NB4 (cell line): Measurements from ENCODE around the gene PPIB.

ENCODE experiments used
- DNase-seq: peaks from one replicate; pipeline ENCODE4 v3.0.0; 2010; ENCODE audit warnings: low read depth
- H3K4me3 ChIP-seq: one replicate; pipeline ENCODE4 v1.5.1; 2011; ENCODE audit warnings: mild to moderate bottlenecking, low read depth, low read length, moderate library complexity
- CTCF ChIP-seq: IDR thresholded peaks from one replicate; pipeline ENCODE4 v1.5.1; 2012; ENCODE audit warnings: low read depth, low read length
- MAX ChIP-seq: IDR thresholded peaks from 2 replicates; pipeline ENCODE4 v1.6.1; 2011; ENCODE audit warnings: low read depth, low read length
- MYC ChIP-seq: IDR thresholded peaks from 2 replicates; pipeline ENCODE4 v1.6.1; 2011; ENCODE audit warnings: low read depth, low read length
- POLR2A ChIP-seq: IDR thresholded peaks from 2 replicates; pipeline ENCODE4 v1.6.1; 2011; ENCODE audit warnings: mild to moderate bottlenecking; ENCODE audit not compliant: insufficient read length; ENCODE audit errors: extremely low read depth

PPIB gene

GRCh38 chr15:64138331-64138941, 24.4 kb downstream of the PPIB start:
- no peak for TF ChIP-seq POLR2A
- no peak for TF ChIP-seq CTCF
- TF ChIP-seq MAX = no peak
- no peak for TF ChIP-seq MYC
- no peak for DNase-seq
- no peak overlapping the region for H3K4me3 ChIP-seq

- peak; percentile 1 for TF ChIP-seq CTCF
- TF ChIP-seq MAX = no peak
- TF ChIP-seq POLR2A = no peak
- no peak for TF ChIP-seq MYC
- no peak for DNase-seq
- no peak overlapping the region for H3K4me3 ChIP-seq
Observed at GRCh38 chr15:64137226-64137833, 25.5 kb downstream of the PPIB start.

- no peak for DNase-seq
Observed at GRCh38 chr15:64136347-64136746, 26.5 kb downstream of the PPIB start.

GRCh38 chr15:64134345-64134829, 28.4 kb downstream of the PPIB start:
- no peak for DNase-seq
- no peak overlapping the region for H3K4me3 ChIP-seq
- no peak for TF ChIP-seq CTCF
- TF ChIP-seq POLR2A = no peak
- TF ChIP-seq MYC = no peak
- no peak for TF ChIP-seq MAX

More at GRCh38 chr15:64136347-64136746, 26.5 kb downstream of the PPIB start:
- no peak overlapping the region for H3K4me3 ChIP-seq
- TF ChIP-seq POLR2A (no peak), CTCF (no peak), MAX (no peak), MYC (no peak)

GRCh38 chr15:64133623-64134344, 29.0 kb downstream of the PPIB start:
- TF ChIP-seq MAX = no peak
- no peak for TF ChIP-seq POLR2A
- TF ChIP-seq CTCF = no peak
- no peak for TF ChIP-seq MYC
- no peak overlapping the region for H3K4me3 ChIP-seq
- DNase-seq = no peak
